ENCODE results near the gene DGCR2.

DGCR2 gene

DNA sequence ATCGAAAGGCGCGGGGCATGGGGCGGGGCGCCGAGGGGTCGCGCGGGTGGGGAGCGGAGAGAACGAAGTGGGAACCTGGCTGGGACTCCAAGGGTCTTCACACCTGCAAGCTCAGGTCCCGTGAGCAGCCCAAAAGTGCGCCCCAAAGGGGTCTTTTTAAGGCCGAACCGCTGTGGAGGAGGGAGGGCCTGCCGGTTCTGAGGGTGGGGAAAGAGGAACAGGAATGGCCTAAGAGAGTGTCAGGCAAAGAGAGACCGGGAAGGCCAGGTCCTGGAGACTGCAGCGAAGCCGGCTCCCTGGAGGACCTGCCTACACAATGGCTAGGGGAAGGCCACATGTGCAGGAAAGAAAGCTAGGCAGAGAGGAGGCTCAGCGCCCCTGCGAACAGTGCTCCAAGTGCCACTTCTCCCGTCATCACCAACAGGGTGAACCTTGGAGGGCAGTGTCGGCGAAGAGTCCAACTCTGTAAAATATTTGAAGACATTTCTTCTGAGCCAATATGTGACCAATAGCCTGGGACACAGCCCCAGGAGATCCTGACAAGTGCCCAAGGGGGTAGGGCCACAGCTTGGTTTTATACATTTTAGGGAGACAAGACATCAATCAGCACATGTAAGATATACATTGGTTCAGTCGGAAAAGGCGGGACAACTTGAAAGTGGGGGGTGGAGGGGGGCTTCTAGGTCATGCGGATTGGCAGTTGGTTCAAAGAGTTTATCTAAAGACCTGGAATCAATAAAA is 710 bp upstream of the DGCR2 start:
- Mint-ChIP-seq H3K4me3 (peak overlapping the region; percentile 86 to 88 (median 87)), H3K4me1 (peaks cover 35% of the 10 kb centered on the region), H3K9me3 (no peaks in the 10 kb centered on the region), H3K27me3 (ENCODE audit: low read depth) (peaks cover 6% of the 10 kb centered on the region), H3K36me3 (ENCODE audit: low read depth) (no peaks in the 10 kb centered on the region), H3K27ac (peak overlapping the region in 2 of 3 experiments; percentile 57 to 71)
- TF ChIP-seq, protein P1, sequence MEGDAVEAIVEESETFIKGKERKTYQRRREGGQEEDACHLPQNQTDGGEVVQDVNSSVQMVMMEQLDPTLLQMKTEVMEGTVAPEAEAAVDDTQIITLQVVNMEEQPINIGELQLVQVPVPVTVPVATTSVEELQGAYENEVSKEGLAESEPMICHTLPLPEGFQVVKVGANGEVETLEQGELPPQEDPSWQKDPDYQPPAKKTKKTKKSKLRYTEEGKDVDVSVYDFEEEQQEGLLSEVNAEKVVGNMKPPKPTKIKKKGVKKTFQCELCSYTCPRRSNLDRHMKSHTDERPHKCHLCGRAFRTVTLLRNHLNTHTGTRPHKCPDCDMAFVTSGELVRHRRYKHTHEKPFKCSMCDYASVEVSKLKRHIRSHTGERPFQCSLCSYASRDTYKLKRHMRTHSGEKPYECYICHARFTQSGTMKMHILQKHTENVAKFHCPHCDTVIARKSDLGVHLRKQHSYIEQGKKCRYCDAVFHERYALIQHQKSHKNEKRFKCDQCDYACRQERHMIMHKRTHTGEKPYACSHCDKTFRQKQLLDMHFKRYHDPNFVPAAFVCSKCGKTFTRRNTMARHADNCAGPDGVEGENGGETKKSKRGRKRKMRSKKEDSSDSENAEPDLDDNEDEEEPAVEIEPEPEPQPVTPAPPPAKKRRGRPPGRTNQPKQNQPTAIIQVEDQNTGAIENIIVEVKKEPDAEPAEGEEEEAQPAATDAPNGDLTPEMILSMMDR (IDR thresholded peaks at IDR 0.05; ENCODE audit: unreplicated experiment in 3 of 3), result no peak

DNA sequence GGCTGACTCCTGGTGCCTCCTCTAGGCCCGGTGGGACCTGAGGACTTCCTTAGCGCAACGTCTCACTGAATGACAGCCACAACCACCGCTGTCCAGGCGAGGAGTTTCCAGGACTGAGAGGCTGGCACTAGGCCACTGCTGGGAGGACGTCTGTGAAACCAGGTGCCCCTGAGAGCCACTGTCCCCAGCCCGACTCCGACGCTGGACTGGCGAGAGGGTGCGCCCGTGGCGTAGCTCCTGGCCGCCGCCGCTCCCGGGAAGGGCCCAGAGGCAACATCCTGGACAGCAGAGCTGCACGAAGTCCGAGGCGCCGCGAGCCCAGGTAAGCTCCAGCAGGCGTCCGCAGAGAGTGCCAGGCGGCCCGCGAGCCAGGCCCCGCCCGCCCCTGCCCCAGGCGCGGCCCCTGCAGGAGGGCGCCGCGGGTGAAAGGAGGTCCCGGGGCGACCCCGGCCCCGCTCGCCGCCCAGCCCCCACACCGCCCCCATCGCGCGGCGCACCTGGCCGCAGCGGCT is 525 bp downstream of the DGCR2 start:
- Mint-ChIP-seq H3K36me3 (ENCODE audit: low read depth) (no peaks in the 10 kb centered on the region), H3K27ac (peak overlapping the region; percentile 64 to 91 (median 82)), H3K4me1 (peaks cover 44% of the 10 kb centered on the region), H3K4me3 (peak overlapping the region; percentile 88 to 94 (median 89)), H3K27me3 (ENCODE audit: low read depth) (peaks cover 6% of the 10 kb centered on the region), H3K9me3 (no peaks in the 10 kb centered on the region)
- TF ChIP-seq, protein P1 (IDR thresholded peaks at IDR 0.05; ENCODE audit: unreplicated experiment in 3 of 3), result no peak

DNA sequence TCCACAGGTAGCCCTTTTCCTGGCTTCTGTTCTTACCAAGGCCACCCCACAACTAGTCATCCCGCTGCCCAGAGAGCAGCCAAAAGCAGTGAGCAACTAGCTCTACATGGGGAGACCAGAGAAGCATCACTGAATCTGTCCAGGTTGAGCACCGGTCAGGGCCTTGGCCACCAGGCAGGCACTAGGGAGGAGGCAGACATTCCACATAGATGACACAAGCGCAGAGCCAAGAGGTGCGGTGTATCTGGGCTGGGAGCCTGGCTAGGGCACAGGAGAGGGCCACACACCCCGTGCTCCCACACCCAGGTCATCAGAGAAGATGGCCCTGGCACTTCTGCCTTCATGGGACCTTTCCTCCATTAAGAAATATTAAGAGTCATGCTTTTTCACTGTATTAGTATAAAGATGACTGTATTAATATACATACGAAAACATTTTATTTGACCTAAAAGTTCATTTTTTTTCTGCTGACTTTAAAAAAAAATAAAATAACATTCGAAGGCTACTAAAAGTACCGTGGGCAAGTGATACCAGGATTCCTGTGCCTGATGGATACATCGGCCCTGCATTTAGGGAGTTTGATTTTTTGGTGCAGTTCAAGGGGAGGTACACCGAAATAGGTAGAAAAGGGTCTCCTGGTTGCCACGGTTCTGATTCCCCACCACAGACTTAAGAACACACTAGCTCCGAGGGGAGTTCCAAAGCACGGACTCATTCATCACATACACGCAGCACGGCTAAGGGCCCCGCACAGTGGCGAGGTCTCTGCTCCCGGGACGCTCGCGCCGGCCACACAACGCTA is 1.2 kb downstream of the DGCR2 start:
- Mint-ChIP-seq H3K4me1 (peaks cover 50% of the 10 kb centered on the region), H3K9me3 (no peaks in the 10 kb centered on the region), H3K4me3 (peak overlapping the region; percentile 88 to 94 (median 89)), H3K36me3 (ENCODE audit: low read depth) (no peaks in the 10 kb centered on the region), H3K27me3 (ENCODE audit: low read depth) (peaks cover 6% of the 10 kb centered on the region), H3K27ac (peak overlapping the region; percentile 64 to 91 (median 82))
- TF ChIP-seq, protein P1 (IDR thresholded peaks at IDR 0.05; ENCODE audit: unreplicated experiment in 3 of 3), result no peak

DNA sequence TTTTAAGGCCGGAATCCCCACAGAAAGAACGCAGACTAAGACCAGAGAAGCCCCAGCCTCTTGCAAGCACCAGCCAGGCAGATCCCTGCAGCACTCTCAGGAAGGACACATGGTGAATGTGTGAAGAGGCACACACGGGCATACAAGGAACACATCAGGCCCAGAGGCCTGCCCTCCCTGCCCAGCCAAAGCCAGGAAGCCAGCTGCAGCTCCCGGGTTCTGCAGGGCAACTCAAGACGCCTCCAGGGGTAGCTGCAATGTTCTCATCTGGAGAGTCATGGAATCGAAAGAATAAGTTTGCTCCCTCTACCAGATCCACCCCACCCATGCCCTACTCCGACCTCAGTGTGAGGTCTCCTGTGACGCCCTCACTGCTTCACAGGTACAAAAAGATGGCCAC is 2.3 kb downstream of the DGCR2 start:
- H3K4me1 Mint-ChIP-seq, result peaks cover 61% of the 10 kb centered on the region

DNA sequence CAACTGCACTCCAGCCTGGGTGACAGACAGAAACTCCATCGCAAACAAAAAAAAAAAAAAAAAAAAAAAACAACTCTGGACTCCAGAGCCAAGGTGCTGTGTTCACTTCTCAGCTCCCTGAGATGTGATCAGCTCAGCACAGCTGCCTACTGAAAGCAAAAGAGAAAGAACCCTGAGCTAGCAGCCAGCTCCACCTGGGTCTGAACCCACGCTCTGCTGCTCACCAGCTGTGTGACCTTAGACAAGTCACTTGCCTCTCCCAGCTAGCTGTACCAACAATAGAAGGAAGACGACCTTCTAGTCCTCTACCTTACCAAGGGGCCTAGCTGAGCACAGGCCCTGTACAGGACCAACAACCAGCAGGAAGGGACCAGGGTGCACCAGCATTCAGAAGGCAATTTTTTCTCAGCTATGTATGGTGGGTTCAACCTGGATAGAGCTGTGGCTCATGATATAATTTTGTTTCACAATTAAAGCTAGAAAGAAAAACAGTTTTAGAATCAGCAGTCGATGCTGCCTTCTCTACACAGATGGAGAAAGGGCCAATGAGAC is 3.8 kb downstream of the DGCR2 start:
- Mint-ChIP-seq H3K4me1 (peaks cover 66% of the 10 kb centered on the region), H3K36me3 (ENCODE audit: low read depth) (peaks cover 7% of the 10 kb centered on the region), H3K27ac (peak overlapping the region in 1 of 3 experiments; percentile 52), H3K9me3 (no peaks in the 10 kb centered on the region), H3K4me3 (peak overlapping the region in 2 of 3 experiments; percentile 89 to 94), H3K27me3 (ENCODE audit: low read depth) (peaks cover 6% of the 10 kb centered on the region)
- TF ChIP-seq, protein P1 (IDR thresholded peaks at IDR 0.05; ENCODE audit: unreplicated experiment in 3 of 3), result no peak

More for the DNA sequence above, 2.3 kb downstream of the DGCR2 start:
- TF ChIP-seq, protein P1 (IDR thresholded peaks at IDR 0.05; ENCODE audit: unreplicated experiment in 3 of 3), result no peak
- Mint-ChIP-seq H3K27ac (no peak overlapping the region), H3K27me3 (ENCODE audit: low read depth) (peaks cover 6% of the 10 kb centered on the region), H3K9me3 (no peaks in the 10 kb centered on the region), H3K4me3 (peak overlapping the region; percentile 88 to 94 (median 89)), H3K36me3 (ENCODE audit: low read depth) (peaks cover 7% of the 10 kb centered on the region)
